HuH-7 (cell line): Measurements from ENCODE around the gene TCF12.

ENCODE experiments used
- DNase-seq: peaks from one replicate; pipeline ENCODE4 v3.0.0; 2011; ENCODE audit warnings: low spot score

TCF12 gene

DNA sequence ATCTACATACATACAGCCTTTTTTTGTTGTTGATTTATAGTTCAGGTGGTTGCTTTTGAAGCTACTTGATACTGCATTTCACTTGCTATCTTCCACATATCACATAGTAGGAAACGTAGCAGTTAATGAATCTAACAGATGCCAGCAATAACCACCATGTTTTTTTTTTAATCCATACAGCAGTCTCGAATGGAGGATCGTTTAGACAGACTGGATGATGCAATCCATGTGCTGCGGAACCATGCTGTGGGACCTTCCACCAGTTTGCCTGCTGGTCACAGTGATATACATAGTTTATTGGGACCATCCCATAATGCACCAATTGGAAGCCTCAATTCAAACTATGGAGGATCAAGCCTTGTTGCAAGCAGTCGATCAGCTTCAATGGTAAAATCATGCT, 334.6 kb downstream of the TCF12 start:
- DNase-seq: no peak

DNA sequence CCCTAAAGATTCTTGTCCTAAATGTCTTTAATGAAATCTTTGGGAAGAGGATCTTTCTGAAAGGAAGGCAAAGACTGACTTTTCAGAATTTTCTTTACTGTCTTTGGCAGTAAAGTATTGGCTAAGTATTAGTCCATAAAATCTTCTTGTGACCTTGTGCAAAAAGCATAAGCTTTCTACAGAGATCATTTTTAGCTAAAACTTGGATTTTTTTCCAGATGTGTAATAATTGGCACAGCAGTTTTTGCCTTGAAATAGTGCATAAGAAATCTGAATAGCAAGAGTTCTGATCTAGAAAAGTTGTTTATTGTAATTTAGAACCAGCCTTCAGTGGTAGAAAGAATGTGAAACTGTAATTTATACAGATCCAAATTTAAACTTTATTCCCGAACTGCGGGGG, 335.1 kb downstream of the TCF12 start:
- no peak for DNase-seq

DNA sequence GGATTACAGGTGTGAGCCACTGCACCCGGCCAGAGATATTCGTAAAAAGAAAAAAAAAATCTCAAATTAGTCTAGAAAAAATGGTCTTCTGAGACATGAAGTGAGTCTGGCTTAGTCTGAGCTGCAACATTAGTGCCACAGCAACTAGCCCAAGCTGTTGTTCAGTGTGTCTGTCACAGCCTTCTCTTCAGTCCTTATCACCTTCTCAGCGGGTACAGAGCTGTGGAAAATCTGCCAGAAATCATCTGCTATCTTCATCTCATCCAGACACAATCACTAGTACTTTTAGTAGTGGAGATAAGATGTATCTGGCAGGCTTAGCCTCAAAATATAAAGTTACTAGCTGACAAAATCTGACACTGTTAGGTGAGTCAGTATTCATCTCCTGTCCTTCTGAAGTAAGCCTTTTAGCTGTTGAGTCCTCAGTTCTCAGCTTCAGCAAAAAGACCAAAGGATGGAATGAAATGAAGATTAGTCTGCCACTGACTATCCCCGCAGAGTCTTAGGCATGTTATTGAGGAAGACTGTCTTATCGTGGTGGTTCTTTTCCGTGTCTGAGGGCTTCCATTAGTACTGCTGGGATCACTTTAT, 337.4 kb downstream of the TCF12 start:
- DNase-seq: no peak

DNA sequence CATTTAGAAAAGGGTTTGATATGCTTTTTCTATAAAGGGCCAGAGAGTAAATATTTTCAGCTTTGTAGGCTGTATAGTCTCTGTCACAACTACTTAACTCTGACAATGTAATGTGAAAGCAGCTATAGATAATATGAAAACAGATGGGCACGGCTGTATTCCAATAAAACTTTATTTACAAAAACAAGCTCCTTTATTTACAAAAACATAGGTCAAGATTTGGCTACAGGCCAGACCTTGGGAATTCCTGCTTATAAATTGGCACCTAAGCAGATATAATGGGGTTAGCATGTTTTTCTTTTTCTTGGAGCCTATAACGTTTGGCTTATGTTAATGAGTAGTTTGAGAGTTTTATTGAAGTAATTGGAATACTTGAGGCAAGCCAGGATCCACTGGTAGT, 338.5 kb downstream of the TCF12 start:
- no peak for DNase-seq

DNA sequence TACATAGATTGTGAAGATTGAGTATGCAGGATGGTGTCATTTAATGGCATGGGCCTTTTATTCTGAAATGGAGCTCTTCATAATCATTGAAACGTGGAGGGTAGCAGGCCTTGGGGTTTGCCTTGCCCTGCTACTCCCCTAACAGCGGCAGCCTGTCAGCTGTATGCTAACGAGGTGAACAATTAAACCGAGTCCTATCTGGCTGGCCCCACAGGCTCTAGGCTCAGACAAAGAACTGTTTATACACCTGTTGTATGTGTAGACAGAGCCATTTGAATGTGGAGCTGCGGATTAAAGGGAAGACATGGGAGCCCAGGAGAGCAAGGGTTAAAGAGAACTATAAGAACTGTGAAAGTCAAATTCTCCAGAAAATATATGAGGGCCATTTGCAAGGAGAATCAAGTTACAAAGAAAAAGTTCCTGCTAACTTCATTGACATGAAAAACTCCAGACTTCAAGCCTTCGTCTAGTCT, 341.2 kb downstream of the TCF12 start:
- no peak for DNase-seq

DNA sequence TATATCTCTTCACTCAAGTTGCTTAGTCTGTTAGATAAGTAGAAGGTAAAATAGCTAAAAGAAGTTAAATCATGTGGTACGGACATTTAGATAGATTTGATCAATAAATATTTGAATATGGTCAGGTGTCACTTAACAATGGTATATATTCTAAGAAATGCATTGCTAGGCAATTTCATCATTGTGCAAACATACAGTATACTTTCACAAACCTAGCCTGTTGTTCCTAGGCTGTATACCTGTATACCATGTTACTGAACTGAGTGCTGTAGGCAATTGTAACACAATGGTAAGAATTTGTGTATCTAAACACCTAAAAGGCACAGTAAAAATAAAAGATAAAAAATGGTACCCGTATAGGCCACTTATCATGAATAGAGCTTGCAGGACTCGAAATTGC, 345.1 kb downstream of the TCF12 start:
- DNase-seq: no peak

DNA sequence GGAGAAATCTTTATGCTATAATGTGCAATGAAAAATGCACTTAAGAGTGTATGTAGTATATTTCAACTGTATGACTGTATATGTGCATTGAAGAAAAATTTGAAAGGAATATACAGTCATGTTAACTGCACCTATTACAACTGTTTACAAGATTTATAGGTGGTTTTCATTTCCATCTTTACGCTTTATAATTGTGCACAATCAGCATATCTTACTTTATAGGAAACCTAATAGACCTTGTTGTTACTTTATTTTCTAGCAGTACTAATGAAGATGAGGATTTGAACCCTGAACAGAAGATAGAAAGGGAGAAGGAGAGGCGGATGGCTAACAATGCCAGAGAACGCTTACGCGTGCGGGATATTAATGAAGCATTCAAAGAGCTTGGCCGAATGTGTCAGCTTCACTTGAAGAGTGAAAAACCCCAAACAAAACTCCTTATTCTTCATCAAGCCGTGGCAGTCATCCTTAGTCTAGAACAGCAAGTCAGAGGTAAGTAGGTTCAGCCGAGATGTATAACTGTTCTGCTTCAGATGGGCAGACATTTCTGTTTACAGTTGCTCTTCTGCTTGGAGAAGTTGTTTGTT, 354.4 kb downstream of the TCF12 start:
- no peak for DNase-seq

DNA sequence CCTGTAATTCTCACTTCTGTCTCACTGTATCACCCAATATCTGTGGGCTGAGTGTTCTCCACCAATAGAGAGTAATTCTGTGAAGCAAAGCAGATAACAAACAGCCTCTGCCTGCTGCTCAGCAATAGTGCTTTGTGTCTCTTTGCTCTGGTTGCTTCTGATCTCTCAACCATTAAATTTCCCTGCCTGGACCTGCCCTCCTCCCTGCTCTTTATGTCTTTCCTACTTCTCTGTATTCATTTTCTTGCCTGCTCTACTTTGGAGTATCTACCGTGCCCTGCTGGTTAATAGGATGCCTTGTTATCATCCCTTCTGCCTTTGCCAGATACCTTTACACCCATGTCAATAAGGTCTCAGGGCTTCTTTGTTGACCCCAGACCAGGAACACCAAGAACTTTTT, 355.0 kb downstream of the TCF12 start:
- no peak for DNase-seq

DNA sequence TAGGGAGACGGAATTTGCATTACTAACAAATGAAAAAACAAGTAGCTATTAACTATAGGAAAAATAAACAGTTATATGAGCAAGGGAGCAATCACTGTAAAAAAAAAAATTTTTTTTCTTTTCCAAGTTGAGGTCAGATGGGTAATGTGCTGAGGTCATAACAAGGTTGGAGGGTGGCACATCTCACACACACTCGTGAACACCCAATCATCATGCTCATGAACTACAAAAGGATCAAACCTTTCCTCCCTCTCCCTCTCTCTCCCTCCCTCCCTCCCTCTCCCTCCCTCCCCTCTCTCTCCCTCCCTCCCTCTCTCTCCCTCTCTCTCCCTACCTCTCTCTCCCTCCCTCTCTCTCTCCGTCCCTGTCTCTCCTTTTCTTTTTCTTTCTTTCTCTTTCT, 360.0 kb downstream of the TCF12 start:
- DNase-seq: no peak

DNA sequence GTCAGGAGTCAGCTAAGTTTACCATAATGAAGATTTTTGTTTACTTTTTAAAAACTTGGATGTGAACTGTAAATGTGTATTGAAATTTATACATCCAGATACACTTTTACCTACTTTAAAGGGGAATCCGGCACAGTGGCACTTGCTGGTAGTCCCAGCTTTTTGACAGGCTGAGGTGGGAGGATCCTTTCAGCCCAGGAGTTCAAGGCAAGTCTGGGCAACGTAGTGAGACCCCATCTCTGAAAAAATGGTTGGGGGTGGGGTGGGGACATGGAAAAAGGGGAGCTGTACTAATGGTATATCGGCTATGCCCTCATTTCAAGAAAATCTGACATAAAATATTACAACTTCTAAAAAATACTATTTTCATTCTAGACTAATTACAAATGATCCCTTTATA, 362.0 kb downstream of the TCF12 start:
- DNase-seq: no peak

DNA sequence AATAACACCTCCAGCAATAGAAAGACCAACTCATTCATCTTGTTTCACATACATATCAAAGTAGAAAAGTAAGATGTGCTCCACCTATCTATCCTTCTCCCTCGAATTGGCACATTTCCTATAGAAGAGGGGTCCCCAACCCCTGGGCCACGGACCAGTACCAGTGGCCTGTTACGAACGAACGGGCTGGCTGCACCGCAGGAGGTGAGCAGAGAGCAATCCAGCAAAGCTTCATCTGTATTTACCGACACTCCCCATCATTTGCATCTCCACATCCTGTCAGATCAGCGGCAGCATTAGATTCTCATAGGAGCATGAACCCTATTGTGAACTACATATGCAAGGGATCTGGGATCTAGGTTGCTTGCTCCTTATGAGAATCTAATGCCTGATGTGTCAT, 362.9 kb downstream of the TCF12 start:
- no peak for DNase-seq

DNA sequence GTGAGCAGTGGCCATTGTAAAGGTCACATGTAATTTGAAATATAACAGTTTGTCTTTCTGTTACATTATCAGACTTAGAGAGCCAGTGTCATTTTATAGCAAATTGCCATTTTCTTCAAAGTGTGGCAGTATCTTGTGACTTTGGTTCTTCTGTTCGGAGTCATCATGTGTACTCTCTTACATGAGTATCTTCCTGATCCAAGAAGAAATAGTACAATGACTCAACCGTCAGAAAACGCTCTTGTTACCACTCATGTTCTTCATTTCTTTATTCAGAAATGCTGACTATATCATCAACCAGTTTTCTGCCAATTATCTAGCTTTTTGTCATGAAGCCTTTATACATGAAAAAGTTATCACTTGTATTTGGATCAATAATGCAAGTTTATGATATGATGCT, 364.2 kb downstream of the TCF12 start:
- no peak for DNase-seq

DNA sequence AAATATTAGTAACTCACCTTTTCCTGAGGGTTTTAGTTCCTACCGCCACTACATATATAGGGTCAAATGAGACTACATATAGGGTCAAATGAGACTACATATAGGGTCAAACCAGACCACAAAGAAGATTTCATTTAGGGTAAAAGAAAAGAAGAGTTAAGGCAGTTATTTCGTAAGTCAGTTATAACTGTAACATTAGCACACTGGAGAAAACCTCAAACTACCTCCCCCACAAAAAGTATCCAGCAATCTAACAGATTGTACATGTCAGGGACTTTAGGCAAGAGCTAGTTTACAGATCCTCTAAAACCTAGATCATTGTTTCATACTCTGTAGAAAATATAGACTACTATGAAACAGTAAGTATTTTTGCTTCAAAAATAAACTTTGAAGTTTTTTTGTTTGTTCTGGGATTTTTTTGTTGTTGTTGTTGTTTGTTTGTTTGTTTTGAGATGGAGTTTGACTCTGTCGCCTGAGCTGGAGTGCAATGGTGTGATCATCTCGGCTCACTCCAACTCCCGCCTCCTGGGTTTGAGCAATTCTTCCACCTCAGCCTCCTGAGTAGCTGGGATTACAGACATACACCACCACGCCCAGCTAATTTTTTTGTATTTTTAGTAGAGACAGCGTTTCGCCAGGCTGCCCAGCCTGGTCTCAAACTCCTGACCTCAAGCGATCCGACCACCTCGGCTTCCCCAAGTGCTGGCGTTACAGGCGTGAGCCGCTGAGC, 365.5 kb downstream of the TCF12 start:
- no peak for DNase-seq

DNA sequence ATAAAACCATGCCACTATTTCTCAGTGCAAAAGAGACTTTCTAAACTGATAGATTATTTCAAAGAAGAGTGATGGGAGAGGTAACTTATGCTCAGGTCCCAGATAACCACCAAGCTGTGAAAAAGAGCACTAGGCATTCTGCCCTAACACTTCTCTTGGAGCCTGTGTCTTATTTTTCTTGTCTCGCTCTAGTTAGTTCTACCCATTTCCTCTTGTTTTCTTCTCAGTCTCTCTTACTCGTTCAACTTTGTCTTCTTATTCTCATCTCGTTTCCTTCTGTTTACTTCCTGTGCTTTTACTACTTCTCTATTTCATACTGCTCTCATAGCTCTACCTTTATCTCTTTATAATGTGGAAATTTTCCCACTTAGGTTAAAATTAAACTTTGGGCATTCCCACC, 366.1 kb downstream of the TCF12 start:
- DNase-seq: no peak

DNA sequence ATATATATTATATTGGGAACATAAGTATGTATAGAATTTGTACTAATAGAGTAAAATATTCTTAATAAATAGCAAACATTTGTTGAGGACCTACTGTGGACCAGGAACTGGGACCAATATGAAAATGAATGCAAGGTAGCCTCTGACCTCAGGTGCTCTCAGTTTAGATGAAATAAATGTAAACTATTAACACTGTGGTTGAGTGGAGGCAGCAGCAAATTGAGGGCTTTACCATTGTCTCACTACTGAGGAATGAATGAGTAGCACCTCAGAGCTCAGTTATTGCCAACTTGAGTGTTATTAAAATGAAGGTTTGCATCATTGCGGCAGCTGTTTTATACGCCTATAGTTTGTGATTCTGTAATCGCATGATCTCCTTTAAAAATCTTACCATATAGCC, 366.9 kb downstream of the TCF12 start:
- no peak for DNase-seq

DNA sequence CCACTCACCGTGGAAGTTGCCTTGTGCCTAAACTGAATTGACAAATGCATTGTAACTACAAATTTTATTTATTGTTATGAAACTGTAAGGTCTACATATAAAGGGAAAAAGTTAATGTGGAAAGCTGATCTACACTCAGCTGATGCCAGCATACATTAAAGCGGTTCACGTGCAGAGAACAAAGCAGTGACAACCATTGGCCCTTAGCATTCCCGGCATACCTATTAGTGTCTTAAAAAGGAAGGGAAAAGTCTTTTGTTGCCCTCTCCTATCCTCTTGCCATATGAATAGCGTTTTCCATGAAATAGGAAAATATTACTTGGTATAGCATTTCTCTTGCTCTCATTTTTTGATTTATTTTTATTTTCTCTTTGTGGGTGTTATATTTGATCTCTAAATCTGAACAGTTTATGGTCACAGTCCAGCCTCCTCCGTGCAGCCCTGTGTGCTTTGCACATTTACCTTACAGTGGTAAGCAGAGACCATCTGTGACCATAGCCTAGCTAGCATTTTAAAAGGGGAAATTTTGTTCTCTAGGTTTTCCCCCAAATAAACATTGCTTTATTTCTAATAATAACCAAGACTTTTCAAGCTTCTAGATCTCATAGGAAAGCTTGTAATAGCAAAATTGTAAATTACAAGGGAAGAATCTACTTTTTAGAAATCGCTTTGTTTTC, 368.1 kb downstream of the TCF12 start:
- DNase-seq: no peak

DNA sequence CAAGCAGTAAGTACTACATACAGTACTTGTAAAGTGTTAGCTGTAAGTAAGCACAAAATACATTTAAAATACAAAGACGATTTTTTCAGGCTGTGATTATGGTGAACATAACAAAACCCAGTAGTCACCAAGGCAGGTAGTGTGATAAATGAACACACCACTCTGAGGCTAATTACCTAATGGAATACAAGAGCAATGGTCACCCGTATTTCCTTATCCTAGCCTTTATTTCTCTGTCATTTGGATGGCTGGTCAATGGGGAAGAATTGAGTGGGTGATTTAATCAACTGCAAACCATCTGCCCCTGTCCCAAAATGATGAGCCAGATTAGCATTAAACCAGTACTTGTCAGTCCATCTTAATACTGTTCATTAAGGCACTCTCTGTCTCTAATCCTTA, 368.7 kb downstream of the TCF12 start:
- DNase-seq: no peak

DNA sequence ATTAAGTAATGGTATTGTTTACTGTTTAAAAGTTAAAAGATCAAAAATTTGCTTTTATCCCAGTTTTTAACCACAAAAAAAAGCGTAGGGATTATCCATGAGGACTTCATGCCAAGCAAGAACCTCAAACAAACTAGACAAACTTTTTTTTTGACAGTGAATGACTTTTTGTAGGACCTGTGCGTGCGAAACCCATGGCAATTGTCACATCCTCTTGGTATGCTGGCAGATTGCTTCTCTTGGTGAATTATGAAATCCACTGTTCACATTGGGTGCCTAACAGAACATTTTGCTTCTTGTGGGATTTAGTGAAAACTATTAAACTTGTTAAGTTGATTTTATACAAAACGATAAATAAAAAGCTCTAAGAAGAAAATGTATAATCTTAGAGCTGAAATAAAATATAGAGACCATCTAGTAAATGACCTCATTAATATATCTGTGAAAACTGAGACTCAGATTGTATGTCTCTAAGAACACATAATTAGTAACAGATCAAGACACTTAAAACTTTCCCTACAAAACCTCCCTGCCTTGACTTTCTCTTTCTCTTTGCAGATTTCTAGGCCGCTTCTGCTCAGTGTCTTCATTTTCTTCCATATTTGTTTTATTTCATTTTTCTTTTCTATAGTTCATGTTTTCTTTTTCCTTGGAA, 370.6 kb downstream of the TCF12 start:
- no peak for DNase-seq

DNA sequence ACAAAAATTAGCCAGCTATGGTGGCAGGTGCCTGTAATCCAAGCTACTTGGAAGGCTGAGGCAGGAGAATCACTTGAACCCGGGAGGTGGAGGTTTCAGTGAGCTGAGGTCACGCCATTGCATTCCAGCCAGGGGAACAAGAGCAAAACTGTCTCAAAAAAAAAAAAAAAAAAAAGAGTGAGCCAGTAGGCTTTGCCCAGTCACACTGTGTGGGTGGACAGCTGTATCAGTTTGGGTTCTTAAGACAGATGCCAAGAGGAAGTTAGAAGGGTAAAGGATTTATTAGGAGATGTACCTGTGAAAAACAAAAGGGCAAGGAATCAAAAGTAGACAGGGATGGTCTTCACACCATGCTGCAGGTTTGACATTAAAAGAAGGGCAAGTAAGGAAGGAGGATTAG, 371.7 kb downstream of the TCF12 start:
- DNase-seq: no peak

DNA sequence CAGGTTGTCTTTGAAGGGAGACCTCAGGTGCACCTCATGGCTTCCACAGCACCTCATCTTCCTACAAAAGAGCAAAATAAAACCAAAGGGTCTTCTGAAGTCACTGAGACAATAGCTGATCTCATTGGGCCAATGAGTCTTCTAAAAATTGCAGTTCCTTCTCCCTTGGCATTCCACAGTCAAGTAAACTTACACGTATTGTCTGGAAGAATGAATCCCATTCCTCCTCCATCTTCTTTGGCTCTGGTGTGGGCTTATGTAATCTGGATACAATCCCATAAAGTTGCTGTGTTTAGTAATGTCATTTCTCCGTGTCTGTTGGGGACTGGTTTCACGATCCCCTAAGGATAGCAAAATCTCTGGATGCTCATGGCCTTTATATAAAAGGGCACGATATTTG, 372.4 kb downstream of the TCF12 start:
- DNase-seq: no peak

DNA sequence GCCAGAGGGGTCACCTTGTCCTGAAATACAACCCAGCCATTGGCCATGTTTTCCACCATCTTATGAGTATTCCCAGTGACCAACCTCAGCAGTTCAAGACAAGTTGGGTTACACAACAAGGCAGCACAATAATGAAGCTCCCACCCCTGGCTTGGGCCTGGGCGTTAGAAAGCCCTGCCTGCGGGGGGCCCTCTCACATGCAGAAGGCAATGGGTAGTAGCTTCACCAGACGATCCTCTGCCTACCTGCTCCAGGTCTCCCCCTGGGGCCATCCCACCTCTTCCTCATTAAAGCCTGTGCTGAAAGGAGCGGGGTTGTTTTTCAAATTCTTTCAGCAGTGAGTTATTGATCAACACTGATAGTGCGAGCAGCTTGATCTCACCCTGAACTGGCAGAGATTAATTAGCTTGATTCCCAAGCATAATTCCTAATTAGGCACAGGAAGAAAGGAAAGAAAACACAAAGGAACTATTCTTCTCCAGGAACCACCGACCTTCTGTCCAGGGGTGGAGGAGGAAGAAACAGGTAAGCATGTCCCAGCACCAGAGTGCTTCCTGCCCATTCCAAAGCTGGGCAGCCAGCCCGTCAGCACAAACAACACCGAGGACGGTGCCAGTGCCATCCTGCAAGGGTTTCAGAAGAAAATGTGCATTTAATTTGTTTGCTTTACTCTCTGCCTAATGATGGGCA, 378.2 kb downstream of the TCF12 start:
- DNase-seq: no peak

DNA sequence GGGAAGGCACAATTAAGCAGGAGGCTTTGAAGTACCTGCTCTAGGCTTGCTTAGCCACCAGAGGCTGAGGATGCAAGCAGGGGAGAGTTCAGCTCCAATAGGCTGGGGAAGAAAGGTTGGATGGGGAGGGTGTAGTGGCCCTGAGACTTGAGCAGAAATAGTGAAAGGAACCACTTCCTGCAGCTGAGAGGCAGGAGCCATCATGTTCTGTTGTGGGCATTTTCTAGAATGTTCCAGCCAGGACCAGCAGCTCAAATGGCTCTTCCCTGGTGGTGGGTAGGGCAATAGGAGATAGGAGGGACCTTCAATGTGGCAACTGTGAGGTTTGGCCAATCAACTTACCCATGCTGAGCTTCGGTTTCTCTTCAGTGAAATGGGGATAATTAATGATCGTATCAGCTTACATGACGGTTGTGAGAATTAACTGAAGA, 378.7 kb downstream of the TCF12 start:
- DNase-seq: no peak
